Measurements from ENCODE around the gene DLGAP1. TPM values are rescaled to one million over a fixed set of nuclear protein-coding genes. Genes with fewer than 3 reads are reported as not detected.

DLGAP1 gene
- total and polyA plus RNA-seq, 2 of the 8 experiments (the other 6 are each of a cell fraction or from before 2014, with no cell fraction given), result 11.8 to 16.9 TPM

DNA sequence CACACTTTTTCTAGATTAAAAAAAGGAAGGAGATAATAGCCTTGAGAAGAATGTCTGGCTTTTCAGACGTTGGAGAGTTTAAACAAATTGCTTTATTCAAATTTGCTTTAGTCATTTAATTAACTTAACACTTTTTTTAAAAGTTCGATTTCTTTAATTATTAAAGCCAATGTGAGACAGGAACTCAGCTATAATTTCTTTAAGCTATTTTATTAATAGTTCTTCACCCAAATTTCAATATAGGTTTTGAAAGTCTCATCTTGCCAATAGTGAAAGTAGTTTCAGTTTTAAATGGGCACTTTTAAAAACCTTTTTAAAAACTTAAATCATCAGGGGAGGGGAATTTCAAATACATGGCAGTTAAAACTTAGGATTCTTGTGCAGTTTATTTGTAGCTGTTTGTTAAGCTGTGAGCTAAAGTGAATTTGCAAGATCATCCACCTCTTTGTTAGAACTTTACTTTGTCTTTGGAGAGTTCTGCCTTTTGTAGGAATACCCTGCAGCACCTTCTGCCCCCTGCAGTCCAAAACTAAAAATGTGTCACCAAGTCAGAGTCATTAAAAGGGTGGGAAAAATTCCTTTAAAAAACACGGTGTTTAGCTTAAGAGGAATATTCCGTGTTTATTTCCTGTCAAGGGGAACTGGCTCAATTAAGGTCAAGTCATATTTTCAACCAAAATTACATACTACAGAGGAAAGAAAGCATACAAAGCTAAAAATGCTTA lies 1000.6 kb downstream of the DLGAP1 start:
- no peak overlapping the region for H2AK5ac ChIP-seq (ENCODE audit: low read depth, low read length)
- no peak overlapping the region for H2BK20ac ChIP-seq (ENCODE audit: low read length)
- peaks cover 7% of the 10 kb centered on the region; the same call in 1 of the 2 replicates for H3K23me2 ChIP-seq (ENCODE audit: low read depth, low read length)
- H2BK15ac ChIP-seq (ENCODE audit: low read length), result no peak overlapping the region
- no peak overlapping the region for H3K23ac ChIP-seq (ENCODE audit: insufficient read length)
- H3K4me2 ChIP-seq (ENCODE audit: insufficient read depth in 1 of 2, low read depth in 2 of 2, low read length in 2 of 2), result peak overlapping the region; percentile 67 to 95
- peaks cover 12 to 56% (median 33%) of the 10 kb centered on the region in 4 experiments for H3K36me3 ChIP-seq (ENCODE audit: control insufficient read depth in 2 of 4, insufficient read depth in 4 of 4, low read length in 3 of 4)
- H2BK5ac ChIP-seq (ENCODE audit: low read depth, low read length), result no peak overlapping the region
- H4K5ac ChIP-seq (ENCODE audit: insufficient read length, low read depth, low read length), result peak overlapping the region; percentile 94
- ChIA-PET CTCF (ENCODE audit: partially characterized antibody) (interaction anchor here (0.6 to 6.7 kb wide), 30 partner anchors 13 to 317 kb away, joined by 3 to 56 read pairs (median 4); no protein-coding TSS in a partner anchor), POLR2A (ENCODE audit: partially characterized antibody) (interaction anchor here (0.6 to 8.2 kb wide), 14 partner anchors 8 to 202 kb away, joined by 3 to 68 read pairs (median 5); no protein-coding TSS in a partner anchor)
- H2BK120ac ChIP-seq (replicated peaks; ENCODE audit: low read depth, low read length), result no peak overlapping the region
- peaks cover 0 to 8% of the 10 kb centered on the region in 2 experiments for H4K20me1 ChIP-seq (replicated peaks in 1 of 2; ENCODE audit: control insufficient read depth in 1 of 2, insufficient read depth in 2 of 2, low read length in 2 of 2)
- FAIRE-seq (peak; percentile 32), DNase-seq (ENCODE audit: low read depth in 1 of 2, low spot score in 2 of 2) (no peak)
- peak overlapping the region in 1 of 4 experiments; percentile 86; a peak in 3 of 7 replicates for H3K9ac ChIP-seq (replicated peaks in 1 of 4; ENCODE audit: extremely low read depth in 1 of 4, low read depth in 3 of 4, low read length in 3 of 4)
- H3K18ac ChIP-seq (ENCODE audit: extremely low read depth, low read length), result peak overlapping the region; percentile 62; the same call in 1 of the 2 replicates
- H3K79me2 ChIP-seq (ENCODE audit: control insufficient read depth in 1 of 2, insufficient read depth in 2 of 2, low read length in 2 of 2), result peaks cover 39 to 96% of the 10 kb centered on the region in 2 experiments
- WGBS, 2 experiments (ENCODE audit: extremely low coverage in 1 of 2, insufficient coverage in 1 of 2, insufficient read length in 1 of 2, insufficient replicate concordance in 2 of 2, low coverage in 1 of 2, low lambda C conversion rate in 2 of 2, missing lambda C conversion rate in 1 of 2), result 2% methylated on average over 4 of the region's 4 CpGs; no CpG with 5 or more reads in 1 of the 2 experiments
- H3K9me3 ChIP-seq (ENCODE audit: insufficient read depth in 2 of 2, low read depth in 1 of 2, low read length in 1 of 2), result no peaks in the 10 kb centered on the region
- H4K91ac ChIP-seq (replicated peaks; ENCODE audit: insufficient read length, low read length), result no peak overlapping the region
- peak overlapping the region; percentile 25 to 99 (median 63); a peak in 7 of 8 replicates for H3K4me3 ChIP-seq (ENCODE audit: extremely low read depth in 1 of 4, insufficient read depth in 2 of 4, low read depth in 3 of 4, low read length in 4 of 4)
- no peak overlapping the region for H2AFZ ChIP-seq (ENCODE audit: low read length)
- H4K8ac ChIP-seq (ENCODE audit: extremely low read depth, insufficient read depth, low read length), result no peak overlapping the region
- H3K79me1 ChIP-seq (ENCODE audit: low read depth, low read length), result no peaks in the 10 kb centered on the region; the same call in 1 of the 2 replicates
- peaks cover 11 to 25% (median 23%) of the 10 kb centered on the region in 4 experiments; a peak in 6 of 7 replicates for H3K4me1 ChIP-seq (replicated peaks in 1 of 4; ENCODE audit: control insufficient read depth in 3 of 4, insufficient read depth in 4 of 4, low read length in 3 of 4)
- no peak overlapping the region for H2BK12ac ChIP-seq (ENCODE audit: low read depth, low read length)
- H3K27me3 ChIP-seq (replicated peaks in 1 of 4; ENCODE audit: control insufficient read depth in 3 of 4, extremely low read depth in 1 of 4, insufficient read depth in 3 of 4, low read length in 3 of 4), result no peaks in the 10 kb centered on the region
- peak overlapping the region; percentile 35; the same call in 1 of the 2 replicates for H3K27ac ChIP-seq (ENCODE audit: low read depth, low read length)
- H3K4ac ChIP-seq (replicated peaks; ENCODE audit: insufficient read length, low read depth, low read length), result no peak overlapping the region
- peak overlapping the region; percentile 42 for H3K56ac ChIP-seq (replicated peaks; ENCODE audit: insufficient read length, low read depth, low read length)
- H3K14ac ChIP-seq (ENCODE audit: insufficient read length), result no peak overlapping the region
- TF ChIP-seq RBBP5 (IDR thresholded peaks at IDR 0.05; ENCODE audit: borderline replicate concordance, low read depth, low read length), result no peak
- TF ChIP-seq HDAC6 (IDR thresholded peaks at IDR 0.05; ENCODE audit: low read depth, low read length), result no peak
- TF ChIP-seq CEBPB (IDR thresholded peaks at IDR 0.05; ENCODE audit: low read depth, low read length), result no peak
- peak in 1 of 2 experiments; percentile 80; a peak in 1 of 4 replicates for TF ChIP-seq HDAC2 (IDR thresholded peaks at IDR 0.05; ENCODE audit: borderline replicate concordance in 1 of 2, low read depth in 2 of 2, low read length in 2 of 2)
- TF ChIP-seq, protein P1, sequence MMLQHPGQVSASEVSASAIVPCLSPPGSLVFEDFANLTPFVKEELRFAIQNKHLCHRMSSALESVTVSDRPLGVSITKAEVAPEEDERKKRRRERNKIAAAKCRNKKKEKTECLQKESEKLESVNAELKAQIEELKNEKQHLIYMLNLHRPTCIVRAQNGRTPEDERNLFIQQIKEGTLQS (IDR thresholded peaks at IDR 0.05; ENCODE audit: insufficient read depth, low read depth, low read length), result no peak
- peak; percentile 62; the same call in 1 of the 2 replicates for TF ChIP-seq TBP (IDR thresholded peaks at IDR 0.05; ENCODE audit: low read depth, low read length)
- TF ChIP-seq FOSL1 (IDR thresholded peaks at IDR 0.05; ENCODE audit: insufficient read depth, low read depth, low read length), result no peak
- no peak for TF ChIP-seq EP300 (IDR thresholded peaks at IDR 0.05; ENCODE audit: borderline replicate concordance in 1 of 2, low read depth in 2 of 2, low read length in 2 of 2)
- no peak for TF ChIP-seq JUND (IDR thresholded peaks at IDR 0.05; ENCODE audit: low read length)
- TF ChIP-seq RXRA (IDR thresholded peaks at IDR 0.05; ENCODE audit: insufficient read depth, low read depth, low read length), result no peak
